GM13977 (cell line): ENCODE data around the gene BRPF3.

ENCODE experiments used
- DNase-seq: peaks from one replicate; pipeline ENCODE4 v3.0.0; 2012; ENCODE audit warnings: low spot score
- in situ Hi-C: fragments of 300-500 bp; cut with MboI; formaldehyde crosslinking; loops from one replicate; pipeline ENCODE4 v1.12.0; 2022; ENCODE audit warnings: low sequenced_read_pairs, low pct_unique_long_range_greater_than_20kb, mixed read lengths, inconsistent platforms; ENCODE audit not compliant: unreplicated experiment
- TF ChIP-seq, protein P1 (sequence below): IDR thresholded peaks from 2 replicates; pipeline ENCODE4 v1.5.1; 2012; ENCODE audit warnings: mild to moderate bottlenecking, control low read depth; ENCODE audit not compliant: insufficient read depth; ENCODE audit errors: extremely low read depth, missing control alignments

The BRPF3 gene

GRCh38 chr6:36180126-36180525 is 16.4 kb upstream of the BRPF3 start:
- TF ChIP-seq, protein P1, sequence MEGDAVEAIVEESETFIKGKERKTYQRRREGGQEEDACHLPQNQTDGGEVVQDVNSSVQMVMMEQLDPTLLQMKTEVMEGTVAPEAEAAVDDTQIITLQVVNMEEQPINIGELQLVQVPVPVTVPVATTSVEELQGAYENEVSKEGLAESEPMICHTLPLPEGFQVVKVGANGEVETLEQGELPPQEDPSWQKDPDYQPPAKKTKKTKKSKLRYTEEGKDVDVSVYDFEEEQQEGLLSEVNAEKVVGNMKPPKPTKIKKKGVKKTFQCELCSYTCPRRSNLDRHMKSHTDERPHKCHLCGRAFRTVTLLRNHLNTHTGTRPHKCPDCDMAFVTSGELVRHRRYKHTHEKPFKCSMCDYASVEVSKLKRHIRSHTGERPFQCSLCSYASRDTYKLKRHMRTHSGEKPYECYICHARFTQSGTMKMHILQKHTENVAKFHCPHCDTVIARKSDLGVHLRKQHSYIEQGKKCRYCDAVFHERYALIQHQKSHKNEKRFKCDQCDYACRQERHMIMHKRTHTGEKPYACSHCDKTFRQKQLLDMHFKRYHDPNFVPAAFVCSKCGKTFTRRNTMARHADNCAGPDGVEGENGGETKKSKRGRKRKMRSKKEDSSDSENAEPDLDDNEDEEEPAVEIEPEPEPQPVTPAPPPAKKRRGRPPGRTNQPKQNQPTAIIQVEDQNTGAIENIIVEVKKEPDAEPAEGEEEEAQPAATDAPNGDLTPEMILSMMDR: no peak
- DNase-seq: no peak
- in situ Hi-C loops: no loop called here

GRCh38 chr6:36184311-36184710 is 12.2 kb upstream of the BRPF3 start:
- in situ Hi-C loops: no loop called here
- TF ChIP-seq, protein P1: no peak
- DNase-seq: no peak

DNA sequence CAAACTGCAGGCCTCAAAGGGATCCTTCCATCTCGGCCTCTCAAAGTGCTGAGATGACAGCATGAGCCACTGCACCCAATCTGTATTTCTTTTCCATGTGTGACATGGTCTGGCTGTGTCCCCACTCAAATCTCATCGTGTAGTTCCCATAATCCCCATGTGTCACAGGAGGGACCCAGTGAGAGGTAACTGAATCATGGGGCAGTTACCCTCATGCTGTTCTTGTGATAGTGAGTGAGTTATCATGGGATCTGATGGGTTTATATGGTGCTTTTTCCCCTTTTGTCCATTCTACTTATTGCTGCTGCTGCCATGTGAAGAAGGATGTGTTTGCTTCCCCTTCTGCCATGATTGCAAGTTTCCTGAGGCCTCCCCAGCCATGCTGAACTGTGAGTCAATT is 10.3 kb upstream of the BRPF3 start:
- TF ChIP-seq, protein P1: no peak
- no peak for DNase-seq
- in situ Hi-C loops: no loop called here

- TF ChIP-seq, protein P1: no peak
- in situ Hi-C loops: no loop called here
- DNase-seq: no peak
Observed at GRCh38 chr6:36187446-36187845, 9.1 kb upstream of the BRPF3 start.

- no peak for DNase-seq
- in situ Hi-C loops: no loop called here
- TF ChIP-seq, protein P1: no peak
Observed at GRCh38 chr6:36195471-36196112, 952 bp upstream of the BRPF3 start.

GRCh38 chr6:36196880-36197548 is 470 bp downstream of the BRPF3 start:
- peak; percentile 99 for DNase-seq
- in situ Hi-C loops: no loop called here
- TF ChIP-seq, protein P1: no peak
